Ovary (tissue), 9 donors: ENCODE results near the gene KIF1C. TPM values are rescaled to one million over a fixed set of nuclear protein-coding genes. Genes with fewer than 3 reads are reported as not detected.

ENCODE experiments used
- DNase-seq, 5 donors: peaks; one replicate each; pipeline ENCODE4 v3.0.0-alpha.2; 2019 to 2020
- H3K27ac ChIP-seq, 2 donors: fragments of 200-600 bp; one replicate each; pipeline versions ENCODE4 v1.5.1 to v1.8.0; 2019 to 2022
- H3K27me3 ChIP-seq: fragments of 200-600 bp; one replicate; pipeline ENCODE4 v1.8.0; 2022
- H3K36me3 ChIP-seq: fragments of 200-600 bp; sonication (generic); one replicate; pipeline ENCODE4 v1.5.1; 2019
- H3K4me1 ChIP-seq: one replicate; pipeline ENCODE4 v1.8.1; 2013; ENCODE audit warnings: mild to moderate bottlenecking, moderate library complexity; ENCODE audit not compliant: insufficient read depth
- H3K4me3 ChIP-seq: fragments of 200-600 bp; sonication (generic); one replicate; pipeline ENCODE4 v1.5.1; 2017
- H3K9me3 ChIP-seq, 2 donors: fragments of 200-600 bp in 1 of 2; sonication (generic) in 1 of 2; one replicate each; pipeline versions ENCODE4 v1.5.1 to v1.8.1; 2013 to 2019; ENCODE audit warnings: mild to moderate bottlenecking in 1 of 2, moderate library complexity in 1 of 2
- EP300 ChIP-seq: sonication (generic); formaldehyde crosslinking; IDR thresholded peaks from one replicate; pipeline ENCODE4 v1.6.1; 2017; ENCODE audit warnings: antibody characterized with exemption
- POLR2A ChIP-seq: fragments of 450-650 bp; IDR thresholded peaks from one replicate; pipeline ENCODE4 v1.6.1; 2017; ENCODE audit warnings: antibody characterized with exemption, mild to moderate bottlenecking, moderate library complexity
- WGBS, 3 donors: extraction: QIAGEN DNeasy Blood & Tissue Kit in 1 of 3; methylation state at CpG; one replicate each; pipeline versions ENCODE4 v1.1.5 to v1.1.7; 2013 to 2017; 5-methylcytosine and 5-hydroxymethylcytosine counted together
- intact Hi-C, 4 donors: fragments of 100-400 bp; cut with DNase I; formaldehyde crosslinking; loops; one replicate each; pipeline versions ENCODE4 v1.11.0 to v1.15.1; 2022 to 2023
- polyA plus RNA-seq, 2 donors: library from polyadenylated mRNA; stranded (reverse); fragments of 200-250 nt in 1 of 2; fragments of 350-450 nt in 1 of 2; fragmentation: Illumina TruSeq in 1 of 2; extraction: RNeasy Lipid Tissue Mini Kit (QIAGEN cat#74804) in 1 of 2; gene quantifications; one replicate each; pipeline ENCODE4 v1.2.3, GENCODE V29; 2013 to 2014
- total RNA-seq, 7 donors: library from RNA; depleted of rRNA in 2 of 7; stranded (reverse); fragments of >200 nt in 2 of 7; fragmentation: NEBNext Ultra II Directional in 3 of 7; extraction: Animal tissue kit (Norgen Biotek cat#: 25700) in 3 of 7; gene quantifications; one replicate each; pipeline versions ENCODE4 v1.1.0 to v1.2.4, GENCODE V29; 2016 to 2023
- TF ChIP-seq, protein P1 (sequence below), 3 donors: fragments of 450-650 bp in 2 of 3; fragments of 200-600 bp in 1 of 3; IDR thresholded peaks; one replicate each; pipeline versions ENCODE4 v1.5.1 to v1.8.0; 2016 to 2022; ENCODE audit warnings: antibody characterized with exemption in 3 of 3, mild to moderate bottlenecking in 1 of 3
- donor health status: DM: no; HTN: no; CAD: no; lungs with moderate emphysema.
- donor health status: DM: no; HTN: no; CAD: no.
- donor health status: Bipolar disorder and iron deficiency.
- donor health status: DM: yes; HTN: yes; CAD: no.
- donor health status: DM: no; HTN: no; CAD: no.
- donor health status: DM: yes; HTN: yes; CAD: no.

KIF1C gene
- total and polyA plus RNA-seq, 9 donors = 17.5 to 129 (median 90.3) TPM

DNA sequence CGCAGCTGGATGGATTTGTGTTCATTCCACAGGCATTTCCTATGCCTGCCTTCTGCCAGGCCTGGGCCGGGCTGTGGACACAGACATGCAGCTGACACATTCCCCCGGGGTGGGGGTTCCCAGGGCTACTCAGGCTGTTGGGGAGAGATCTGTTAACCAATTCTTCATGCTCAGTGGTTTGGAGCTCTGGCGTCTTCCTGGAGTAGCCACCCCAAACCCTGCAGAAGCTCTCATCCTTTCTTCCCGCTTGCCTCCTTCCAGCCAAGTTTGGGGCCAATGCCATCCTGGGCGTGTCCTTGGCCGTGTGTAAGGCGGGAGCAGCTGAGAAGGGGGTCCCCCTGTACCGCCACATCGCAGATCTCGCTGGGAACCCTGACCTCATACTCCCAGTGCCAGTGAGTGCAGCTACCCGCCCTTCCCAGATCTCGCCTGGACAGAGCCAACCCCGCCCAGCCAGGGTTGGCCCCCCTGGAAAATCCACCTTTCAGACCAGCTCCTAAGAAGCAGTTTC is 44.2 kb upstream of the KIF1C start:
- TF ChIP-seq, protein P1, sequence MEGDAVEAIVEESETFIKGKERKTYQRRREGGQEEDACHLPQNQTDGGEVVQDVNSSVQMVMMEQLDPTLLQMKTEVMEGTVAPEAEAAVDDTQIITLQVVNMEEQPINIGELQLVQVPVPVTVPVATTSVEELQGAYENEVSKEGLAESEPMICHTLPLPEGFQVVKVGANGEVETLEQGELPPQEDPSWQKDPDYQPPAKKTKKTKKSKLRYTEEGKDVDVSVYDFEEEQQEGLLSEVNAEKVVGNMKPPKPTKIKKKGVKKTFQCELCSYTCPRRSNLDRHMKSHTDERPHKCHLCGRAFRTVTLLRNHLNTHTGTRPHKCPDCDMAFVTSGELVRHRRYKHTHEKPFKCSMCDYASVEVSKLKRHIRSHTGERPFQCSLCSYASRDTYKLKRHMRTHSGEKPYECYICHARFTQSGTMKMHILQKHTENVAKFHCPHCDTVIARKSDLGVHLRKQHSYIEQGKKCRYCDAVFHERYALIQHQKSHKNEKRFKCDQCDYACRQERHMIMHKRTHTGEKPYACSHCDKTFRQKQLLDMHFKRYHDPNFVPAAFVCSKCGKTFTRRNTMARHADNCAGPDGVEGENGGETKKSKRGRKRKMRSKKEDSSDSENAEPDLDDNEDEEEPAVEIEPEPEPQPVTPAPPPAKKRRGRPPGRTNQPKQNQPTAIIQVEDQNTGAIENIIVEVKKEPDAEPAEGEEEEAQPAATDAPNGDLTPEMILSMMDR (IDR thresholded peaks at IDR 0.05) = no peak
- no peak for TF ChIP-seq EP300
- TF ChIP-seq POLR2A = no peak
- Histone ChIP-seq H3K4me1 (no peaks in the 10 kb centered on the region), H3K27ac (no peak overlapping the region), H3K9me3 (no peaks in the 10 kb centered on the region), H3K4me3 (no peak overlapping the region), H3K36me3 (no peaks in the 10 kb centered on the region), H3K27me3 (no peaks in the 10 kb centered on the region)
- no peak for DNase-seq
- intact Hi-C loops = no loop called here
- 67 to 72% (median 70%) methylated on average over 14 of the region's 14 CpGs for WGBS, 3 donors

DNA sequence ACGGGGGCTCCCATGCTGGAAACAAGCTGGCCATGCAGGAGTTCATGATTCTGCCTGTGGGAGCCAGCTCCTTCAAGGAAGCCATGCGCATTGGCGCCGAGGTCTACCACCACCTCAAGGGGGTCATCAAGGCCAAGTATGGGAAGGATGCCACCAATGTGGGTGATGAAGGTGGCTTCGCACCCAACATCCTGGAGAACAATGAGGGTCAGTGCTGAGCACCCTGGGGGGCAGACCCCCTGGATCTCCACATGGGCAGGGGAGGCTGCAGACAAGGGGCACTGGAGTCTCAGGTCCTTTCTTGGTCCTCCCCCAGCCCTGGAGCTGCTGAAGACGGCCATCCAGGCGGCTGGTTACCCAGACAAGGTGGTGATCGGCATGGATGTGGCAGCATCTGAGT is 42.7 kb upstream of the KIF1C start:
- no peak overlapping the region for H3K4me3 ChIP-seq
- TF ChIP-seq POLR2A = no peak
- TF ChIP-seq, protein P1 (IDR thresholded peaks at IDR 0.05) = no peak
- TF ChIP-seq EP300 = no peak
- WGBS, 3 donors = 93 to 98% (median 96%) methylated on average over 6 to 8 of the region's 8 CpGs
- no peak overlapping the region for H3K27ac ChIP-seq
- DNase-seq = no peak
- no peaks in the 10 kb centered on the region for H3K27me3 ChIP-seq
- H3K36me3 ChIP-seq = no peaks in the 10 kb centered on the region
- no peaks in the 10 kb centered on the region for H3K9me3 ChIP-seq
- intact Hi-C loops = no loop called here
- no peaks in the 10 kb centered on the region for H3K4me1 ChIP-seq

DNA sequence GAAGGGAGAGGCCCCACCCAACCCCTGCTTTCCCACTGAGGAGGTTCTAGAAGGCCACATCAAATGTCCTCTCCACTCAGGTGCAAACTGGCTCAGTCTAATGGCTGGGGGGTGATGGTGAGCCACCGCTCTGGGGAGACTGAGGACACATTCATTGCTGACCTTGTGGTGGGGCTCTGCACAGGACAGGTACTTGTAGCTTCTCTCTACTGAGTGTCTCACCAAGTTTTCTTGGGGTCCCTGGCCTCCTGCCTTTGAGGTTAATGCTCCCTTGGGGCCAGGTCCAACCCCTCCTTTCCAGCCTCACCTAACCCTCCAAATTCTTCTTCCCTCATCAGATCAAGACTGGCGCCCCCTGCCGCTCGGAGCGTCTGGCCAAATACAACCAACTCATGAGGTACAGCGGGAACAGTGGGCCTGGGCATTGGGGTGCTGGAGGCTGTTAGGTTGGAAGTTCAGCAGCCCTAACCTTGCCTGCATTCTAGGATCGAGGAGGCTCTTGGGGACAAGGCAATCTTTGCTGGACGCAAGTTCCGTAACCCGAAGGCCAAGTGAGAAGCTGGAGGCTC is 41.2 kb upstream of the KIF1C start:
- intact Hi-C loops = no loop called here
- 72 to 76% (median 74%) methylated on average over 10 of the region's 10 CpGs for WGBS, 3 donors
- Histone ChIP-seq H3K27me3 (no peaks in the 10 kb centered on the region), H3K36me3 (no peaks in the 10 kb centered on the region), H3K4me1 (no peaks in the 10 kb centered on the region), H3K27ac (no peak overlapping the region), H3K9me3 (no peaks in the 10 kb centered on the region), H3K4me3 (no peak overlapping the region)
- no peak for DNase-seq
- TF ChIP-seq, protein P1 (IDR thresholded peaks at IDR 0.05) = no peak
- TF ChIP-seq POLR2A = no peak
- TF ChIP-seq EP300 = no peak

DNA sequence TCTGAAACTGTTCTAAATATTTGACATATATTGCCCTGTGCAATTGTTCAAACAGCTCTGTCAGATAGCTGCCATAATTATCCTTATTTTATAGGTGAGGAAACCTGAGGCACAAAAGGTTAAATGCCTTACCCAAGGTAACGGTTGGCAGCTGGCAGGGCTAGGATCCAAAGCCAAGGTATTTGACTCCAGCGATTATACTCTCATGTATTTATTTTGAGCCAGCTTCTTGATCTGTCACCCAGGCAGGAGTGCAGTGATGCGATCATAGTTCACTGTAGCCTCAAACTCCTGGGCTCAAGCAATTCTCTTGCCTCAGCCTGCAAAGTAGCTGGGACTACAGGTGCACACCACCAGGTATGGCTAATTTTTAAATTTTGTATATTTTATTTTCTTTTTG is 39.6 kb upstream of the KIF1C start:
- 68 to 77% (median 74%) methylated on average over 3 of the region's 3 CpGs for WGBS, 3 donors
- TF ChIP-seq, protein P1 (IDR thresholded peaks at IDR 0.05) = no peak
- no peak for TF ChIP-seq EP300
- no peak for TF ChIP-seq POLR2A
- H3K27me3 ChIP-seq = no peaks in the 10 kb centered on the region
- H3K9me3 ChIP-seq = no peaks in the 10 kb centered on the region
- H3K4me3 ChIP-seq = no peak overlapping the region
- no peak for DNase-seq
- no peak overlapping the region for H3K27ac ChIP-seq
- H3K36me3 ChIP-seq = no peaks in the 10 kb centered on the region
- intact Hi-C loops = no loop called here
- H3K4me1 ChIP-seq = no peaks in the 10 kb centered on the region
